Upper lobe of left lung (tissue), 6 donors: ENCODE results near the gene FGD2. TPM values are rescaled to one million over a fixed set of nuclear protein-coding genes. Genes with fewer than 3 reads are reported as not detected.
A peak's percentile ranks its signal among the peaks of the same experiment; 100 is the strongest.

Source experiments
- ATAC-seq, 2 donors: fragments of 200-7000 bp; cut with Tn5 transposase; one replicate each; pipeline ENCODE4 v1.9.1; 2022; ENCODE audit warnings: mild to moderate bottlenecking in 2 of 2, moderate library complexity in 2 of 2; ENCODE audit not compliant: low FRiP score in 2 of 2
- DNase-seq, 2 donors: peaks; one replicate each; pipeline ENCODE4 v3.0.0-alpha.2; 2019 to 2020
- H3K27ac ChIP-seq, 4 donors: fragments of 200-600 bp; sonication (generic); one replicate each; pipeline ENCODE4 v1.5.1; 2016 to 2019
- H3K27me3 ChIP-seq, 4 donors: fragments of 200-600 bp; sonication (generic); one replicate each; pipeline ENCODE4 v1.5.1; 2017 to 2019
- H3K36me3 ChIP-seq, 4 donors: fragments of 200-600 bp; sonication (generic); one replicate each; pipeline ENCODE4 v1.5.1; 2016 to 2019
- H3K4me1 ChIP-seq, 4 donors: fragments of 200-600 bp; sonication (generic); one replicate each; pipeline ENCODE4 v1.5.1; 2018 to 2019
- H3K4me3 ChIP-seq, 4 donors: fragments of 200-600 bp; sonication (generic); one replicate each; pipeline ENCODE4 v1.5.1; 2017 to 2019; ENCODE audit warnings: mild to moderate bottlenecking in 2 of 4, moderate library complexity in 1 of 4
- H3K9me3 ChIP-seq, 4 donors: fragments of 200-600 bp; sonication (generic); one replicate each; pipeline ENCODE4 v1.5.1; 2018 to 2019
- EP300 ChIP-seq, 4 donors: sonication (generic); formaldehyde crosslinking; IDR thresholded peaks; one replicate each; pipeline ENCODE4 v1.5.1; 2017; ENCODE audit warnings: antibody characterized with exemption in 4 of 4, control low read depth in 2 of 4
- POLR2A ChIP-seq, 4 donors: fragments of 450-650 bp; IDR thresholded peaks; one replicate each; pipeline ENCODE4 v1.5.1; 2016 to 2017; ENCODE audit warnings: antibody characterized with exemption in 4 of 4, mild to moderate bottlenecking in 2 of 4
- POLR2AphosphoS5 ChIP-seq, 2 donors: sonication (generic); formaldehyde crosslinking; IDR thresholded peaks; one replicate each; pipeline ENCODE4 v1.5.1; 2017; ENCODE audit warnings: antibody characterized with exemption in 2 of 2
- WGBS, 2 donors: methylation state at CpG; one replicate each; pipeline ENCODE4 v1.1.5; 2017 to 2018; 5-methylcytosine and 5-hydroxymethylcytosine counted together
- total RNA-seq, 6 donors: library from RNA; depleted of rRNA in 4 of 6; stranded (reverse); fragments of >200 nt in 4 of 6; gene quantifications; one replicate each; pipeline versions ENCODE4 v1.1.0 to v1.2.1, GENCODE V29; 2016 to 2021
- TF ChIP-seq, protein P1 (sequence below), 6 experiments: fragments of 450-650 bp in 4 of 6; fragments of 200-600 bp in 2 of 6; sonication (generic) in 2 of 6; IDR thresholded peaks; one replicate each; pipeline ENCODE4 v1.5.1; 2016 to 2019; ENCODE audit warnings: antibody characterized with exemption in 6 of 6
- donor health status: DM: no; HTN: no; CAD: no; lungs with moderate emphysema.
- donor health status: DM: no; HTN: yes; CAD: no; lungs with severe emphysema.

The FGD2 gene
- total RNA-seq, 6 donors from 2014 or later: 50.8 to 204 (median 92.3) TPM

DNA sequence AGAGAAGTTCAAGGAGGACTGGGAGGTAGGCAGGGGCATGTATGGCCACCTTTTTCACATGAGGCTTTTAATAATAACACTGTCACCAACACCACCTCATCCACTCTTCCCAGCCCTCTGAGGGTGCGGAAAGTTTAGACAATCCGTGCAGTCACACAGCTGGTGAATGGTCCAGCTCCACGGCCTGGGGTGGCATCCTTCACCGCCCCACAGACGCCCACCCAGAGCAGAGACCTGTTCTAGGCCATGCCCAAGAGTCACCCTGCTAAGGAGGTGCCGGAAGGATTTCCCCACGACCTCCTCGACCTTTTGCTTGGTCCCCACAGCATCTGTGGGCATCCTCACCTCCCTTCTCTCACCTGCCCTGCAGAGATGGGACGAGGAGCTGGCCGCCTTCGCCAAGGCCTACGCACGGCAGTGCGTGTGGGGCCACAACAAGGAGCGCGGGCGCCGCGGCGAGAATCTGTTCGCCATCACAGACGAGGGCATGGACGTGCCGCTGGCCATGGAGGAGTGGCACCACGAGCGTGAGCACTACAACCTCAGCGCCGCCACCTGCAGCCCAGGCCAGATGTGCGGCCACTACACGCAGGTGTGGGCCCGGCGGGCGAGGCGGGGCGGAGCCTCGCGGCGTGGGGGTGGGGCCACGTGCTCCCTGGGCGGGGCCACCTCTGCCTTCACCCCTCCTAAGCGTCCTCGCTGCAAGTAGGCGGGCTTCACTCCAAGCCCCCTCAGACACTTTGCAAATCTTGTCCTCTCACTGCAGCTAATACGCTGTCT lies 46.5 kb upstream of the FGD2 start:
- 87 to 92% methylated on average over 24 to 44 of the region's 44 CpGs for WGBS, 2 donors
- Histone ChIP-seq H3K27me3 (no peaks in the 10 kb centered on the region), H3K4me3 (no peak overlapping the region), H3K27ac (no peak overlapping the region), H3K36me3 (no peaks in the 10 kb centered on the region), H3K9me3 (no peaks in the 10 kb centered on the region), H3K4me1 (peaks cover 10 to 23% (median 13%) of the 10 kb centered on the region in 4 donors)
- ATAC-seq: no peak
- TF ChIP-seq, protein P1, sequence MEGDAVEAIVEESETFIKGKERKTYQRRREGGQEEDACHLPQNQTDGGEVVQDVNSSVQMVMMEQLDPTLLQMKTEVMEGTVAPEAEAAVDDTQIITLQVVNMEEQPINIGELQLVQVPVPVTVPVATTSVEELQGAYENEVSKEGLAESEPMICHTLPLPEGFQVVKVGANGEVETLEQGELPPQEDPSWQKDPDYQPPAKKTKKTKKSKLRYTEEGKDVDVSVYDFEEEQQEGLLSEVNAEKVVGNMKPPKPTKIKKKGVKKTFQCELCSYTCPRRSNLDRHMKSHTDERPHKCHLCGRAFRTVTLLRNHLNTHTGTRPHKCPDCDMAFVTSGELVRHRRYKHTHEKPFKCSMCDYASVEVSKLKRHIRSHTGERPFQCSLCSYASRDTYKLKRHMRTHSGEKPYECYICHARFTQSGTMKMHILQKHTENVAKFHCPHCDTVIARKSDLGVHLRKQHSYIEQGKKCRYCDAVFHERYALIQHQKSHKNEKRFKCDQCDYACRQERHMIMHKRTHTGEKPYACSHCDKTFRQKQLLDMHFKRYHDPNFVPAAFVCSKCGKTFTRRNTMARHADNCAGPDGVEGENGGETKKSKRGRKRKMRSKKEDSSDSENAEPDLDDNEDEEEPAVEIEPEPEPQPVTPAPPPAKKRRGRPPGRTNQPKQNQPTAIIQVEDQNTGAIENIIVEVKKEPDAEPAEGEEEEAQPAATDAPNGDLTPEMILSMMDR (IDR thresholded peaks at IDR 0.05): no peak
- TF ChIP-seq EP300 (IDR thresholded peaks at IDR 0.05) (no peak), POLR2AphosphoS5 (IDR thresholded peaks at IDR 0.05) (no peak), POLR2A (IDR thresholded peaks at IDR 0.05) (no peak)
- DNase-seq: peak in 1 of 2 donors; percentile 83

DNA sequence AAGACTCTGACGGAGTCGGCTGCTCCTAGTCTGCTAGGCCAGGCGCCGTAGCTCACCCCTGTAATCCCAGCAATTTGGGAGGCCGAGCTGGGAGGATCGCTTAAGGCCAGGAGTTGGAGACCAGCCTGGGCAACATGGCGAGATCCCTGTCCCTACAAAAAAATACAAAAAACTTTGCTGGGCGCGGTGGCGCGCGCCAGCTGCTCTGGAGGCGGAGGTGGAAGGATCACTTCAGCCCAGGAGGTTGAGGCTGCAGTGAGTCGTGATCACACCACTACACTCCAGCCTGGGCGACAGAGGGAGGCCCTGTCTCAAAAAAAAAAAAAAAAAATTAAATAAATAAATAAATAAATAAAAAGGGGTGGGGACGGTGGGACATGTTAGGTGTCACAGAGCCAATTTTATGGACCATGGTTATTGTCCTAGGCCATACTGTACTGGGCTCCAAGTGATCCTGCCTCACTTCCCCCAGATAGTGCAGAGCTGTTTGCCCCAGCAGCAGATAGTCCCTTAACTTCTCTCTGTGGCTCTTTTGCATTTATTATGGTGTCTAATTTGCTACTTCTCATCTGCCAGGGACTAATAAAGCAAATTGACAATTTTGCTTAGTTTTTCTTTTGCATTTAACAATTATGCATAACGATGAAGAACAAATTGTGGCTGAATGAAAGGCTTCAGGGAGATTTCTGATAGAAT lies 45.8 kb upstream of the FGD2 start:
- no peaks in the 10 kb centered on the region for H3K27me3 ChIP-seq
- H3K9me3 ChIP-seq: no peaks in the 10 kb centered on the region
- H3K4me1 ChIP-seq: peaks cover 17 to 30% (median 21%) of the 10 kb centered on the region in 4 donors
- DNase-seq: peak in 1 of 2 donors; percentile 50
- ATAC-seq: no peak
- no peak overlapping the region for H3K27ac ChIP-seq
- no peak overlapping the region for H3K4me3 ChIP-seq
- TF ChIP-seq EP300 (IDR thresholded peaks at IDR 0.05) (no peak), POLR2AphosphoS5 (IDR thresholded peaks at IDR 0.05) (no peak), POLR2A (IDR thresholded peaks at IDR 0.05) (no peak)
- TF ChIP-seq, protein P1 (IDR thresholded peaks at IDR 0.05): no peak
- no peaks in the 10 kb centered on the region for H3K36me3 ChIP-seq
- WGBS, 2 donors: 91 to 92% methylated on average over 17 of the region's 17 CpGs

DNA sequence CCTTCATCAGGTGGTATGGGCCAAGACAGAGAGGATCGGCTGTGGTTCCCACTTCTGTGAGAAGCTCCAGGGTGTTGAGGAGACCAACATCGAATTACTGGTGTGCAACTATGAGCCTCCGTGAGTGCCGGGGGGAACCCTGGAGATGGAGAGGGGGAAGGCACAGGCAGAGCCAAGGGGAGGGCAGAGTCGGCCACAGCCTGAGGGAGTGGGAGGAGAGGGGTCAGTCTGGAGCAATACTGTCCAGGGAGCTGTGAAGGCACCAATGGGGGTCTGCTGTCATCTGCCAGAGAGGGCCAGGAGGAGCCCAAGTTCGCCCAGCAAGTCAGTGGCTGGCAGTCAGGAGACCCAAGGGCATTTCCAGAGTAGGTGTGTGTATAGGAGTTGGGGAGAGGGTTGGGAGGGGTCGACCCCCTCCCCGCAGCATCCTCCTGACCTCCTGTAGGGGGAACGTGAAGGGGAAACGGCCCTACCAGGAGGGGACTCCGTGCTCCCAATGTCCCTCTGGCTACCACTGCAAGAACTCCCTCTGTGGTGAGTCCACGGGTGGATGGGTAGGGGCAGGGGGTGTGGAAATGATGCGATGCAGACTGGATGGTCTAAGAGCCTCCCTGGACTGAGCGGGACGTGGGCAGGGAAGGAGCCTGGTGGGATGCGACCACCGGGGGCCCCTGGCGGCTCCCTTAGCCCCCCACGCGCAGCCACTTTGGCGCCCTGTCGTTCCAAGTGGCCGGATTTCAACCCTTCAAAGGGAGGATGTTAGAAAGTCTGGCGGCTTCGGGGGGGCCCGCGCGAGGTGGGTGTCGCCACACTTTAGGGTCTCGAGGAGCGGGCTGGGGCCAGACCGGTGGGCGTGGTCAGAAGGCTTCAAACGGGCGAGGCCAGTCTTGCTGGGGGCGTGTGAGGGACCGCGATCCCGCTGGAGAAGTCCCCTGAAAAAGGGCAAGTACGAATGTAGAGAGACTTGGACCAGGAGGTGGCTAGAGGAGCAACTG lies 43.7 kb upstream of the FGD2 start:
- ATAC-seq (no peak), DNase-seq (peak in 1 of 2 donors; percentile 80)
- H3K4me3 ChIP-seq: no peak overlapping the region
- TF ChIP-seq, protein P1 (IDR thresholded peaks at IDR 0.05): no peak
- no peak for TF ChIP-seq EP300 (IDR thresholded peaks at IDR 0.05)
- no peak for TF ChIP-seq POLR2A (IDR thresholded peaks at IDR 0.05)
- TF ChIP-seq POLR2AphosphoS5 (IDR thresholded peaks at IDR 0.05): no peak
- WGBS, 2 donors: 68 to 78% methylated on average over 28 to 40 of the region's 40 CpGs
- H3K4me1 ChIP-seq: peaks cover 17 to 35% (median 22%) of the 10 kb centered on the region in 4 donors
- no peaks in the 10 kb centered on the region for H3K27me3 ChIP-seq
- H3K36me3 ChIP-seq: peaks cover 0 to 4% (median 1%) of the 10 kb centered on the region in 4 donors
- peak overlapping the region in 1 of 4 donors; percentile 18 for H3K27ac ChIP-seq
- H3K9me3 ChIP-seq: no peaks in the 10 kb centered on the region

DNA sequence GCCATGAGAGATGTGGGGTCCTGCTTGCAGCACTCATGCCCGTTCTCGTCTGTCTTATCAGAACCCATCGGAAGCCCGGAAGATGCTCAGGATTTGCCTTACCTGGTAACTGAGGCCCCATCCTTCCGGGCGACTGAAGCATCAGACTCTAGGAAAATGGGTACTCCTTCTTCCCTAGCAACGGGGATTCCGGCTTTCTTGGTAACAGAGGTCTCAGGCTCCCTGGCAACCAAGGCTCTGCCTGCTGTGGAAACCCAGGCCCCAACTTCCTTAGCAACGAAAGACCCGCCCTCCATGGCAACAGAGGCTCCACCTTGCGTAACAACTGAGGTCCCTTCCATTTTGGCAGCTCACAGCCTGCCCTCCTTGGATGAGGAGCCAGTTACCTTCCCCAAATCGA lies 42.6 kb upstream of the FGD2 start:
- TF ChIP-seq, protein P1 (IDR thresholded peaks at IDR 0.05): no peak
- TF ChIP-seq EP300 (IDR thresholded peaks at IDR 0.05): no peak
- no peak for TF ChIP-seq POLR2AphosphoS5 (IDR thresholded peaks at IDR 0.05)
- no peak for TF ChIP-seq POLR2A (IDR thresholded peaks at IDR 0.05)
- Histone ChIP-seq H3K36me3 (peaks cover 5 to 14% (median 11%) of the 10 kb centered on the region in 4 donors), H3K9me3 (no peaks in the 10 kb centered on the region), H3K4me1 (peaks cover 17 to 40% (median 22%) of the 10 kb centered on the region in 4 donors), H3K27me3 (no peaks in the 10 kb centered on the region), H3K4me3 (no peak overlapping the region), H3K27ac (no peak overlapping the region)
- 55 to 70% methylated on average over 10 to 11 of the region's 12 CpGs for WGBS, 2 donors
- DNase-seq: peak in 1 of 2 donors; percentile 74
- peak in 1 of 2 donors; percentile 62 for ATAC-seq
